LNCaP clone FGC (cell line): ENCODE results near the gene LITAF.
"Not testable (repeated sequence)": the region's sequence is repeated elsewhere in the genome, so short reads cannot be mapped to it uniquely, and the experiment has no call there.

Source experiments
- DNase-seq: peaks from one replicate; pipeline ENCODE4 v3.0.0-alpha.2; 2011; ENCODE audit warnings: low read depth
- H3K4me3 ChIP-seq: 2 replicates; pipeline ENCODE4 v1.5.1; 2011; ENCODE audit warnings: mild to moderate bottlenecking, low read depth, low read length, control low read depth
- CTCF ChIP-seq: IDR thresholded peaks from 2 replicates; pipeline ENCODE4 v1.5.1; 2012; ENCODE audit warnings: mild to moderate bottlenecking; ENCODE audit not compliant: control insufficient read depth, insufficient read depth; ENCODE audit errors: extremely low read depth

LITAF gene

GRCh38 chr16:11599579-11599978 is 12.9 kb upstream of the LITAF start:
- TF ChIP-seq CTCF, result no peak
- no peak overlapping the region for H3K4me3 ChIP-seq

GRCh38 chr16:11597235-11598095 is 10.7 kb upstream of the LITAF start:
- no peak overlapping the region for H3K4me3 ChIP-seq
- no peak for TF ChIP-seq CTCF
- DNase-seq, result no peak

More at GRCh38 chr16:11599579-11599978, 12.9 kb upstream of the LITAF start:
- DNase-seq, result no peak

GRCh38 chr16:11596572-11597226 is 10.0 kb upstream of the LITAF start:
- no peak overlapping the region for H3K4me3 ChIP-seq
- no peak for TF ChIP-seq CTCF
- no peak for DNase-seq

GRCh38 chr16:11593581-11593980 is 6.9 kb upstream of the LITAF start:
- TF ChIP-seq CTCF, result no peak
- H3K4me3 ChIP-seq, result no peak overlapping the region
- no peak for DNase-seq

GRCh38 chr16:11593076-11593475 is 6.4 kb upstream of the LITAF start:
- H3K4me3 ChIP-seq, DNase-seq: not testable (repeated sequence)

- H3K4me3 ChIP-seq, DNase-seq: not testable (repeated sequence)
Measured at GRCh38 chr16:11591630-11592029, 4.9 kb upstream of the LITAF start.

GRCh38 chr16:11589198-11589550 is 2.5 kb upstream of the LITAF start:
- TF ChIP-seq CTCF, result no peak
- DNase-seq, result no peak
- no peak overlapping the region for H3K4me3 ChIP-seq
